ENCODE data around the gene ADCYAP1.

Gene ADCYAP1

GRCh38 chr18:934518-935133 is 30.0 kb downstream of the ADCYAP1 start:
- no peaks in the 10 kb centered on the region for H3K9me3 ChIP-seq (ENCODE audit: control insufficient read depth, insufficient read depth, low read depth, low read length)
- no peak overlapping the region for H3K27ac ChIP-seq (ENCODE audit: extremely low read depth, low read depth, low read length)
- no peak overlapping the region for H3K4me3 ChIP-seq (ENCODE audit: low read depth, low read length)
- no peaks in the 10 kb centered on the region for H3K36me3 ChIP-seq (ENCODE audit: control insufficient read depth in 2 of 2, insufficient read depth in 1 of 2, low read length in 2 of 2)
- no peaks in the 10 kb centered on the region for H3K4me1 ChIP-seq (ENCODE audit: control insufficient read depth, insufficient read depth, low read length)
- no peak for TF ChIP-seq ZSCAN16 (tag by site-specific recombination; IDR thresholded peaks at IDR 0.05)
- no peak for TF ChIP-seq ZNF221 (tag by site-specific recombination; IDR thresholded peaks at IDR 0.05; ENCODE audit: borderline replicate concordance)
- TF ChIP-seq ZNF10 (tag by site-specific recombination; IDR thresholded peaks at IDR 0.05): no peak
- no peak for TF ChIP-seq ZFHX2 (tag by site-specific recombination; conservative IDR thresholded peaks at IDR 0.05)
- no peak for TF ChIP-seq ZNF664 (tag by site-specific recombination; IDR thresholded peaks at IDR 0.05)
- ChIA-PET CTCF (interaction anchor here (1.1 kb wide), 1 partner anchor 27 kb away, joined by 3 read pairs; no protein-coding TSS in a partner anchor), POLR2A (no interaction called here)

GRCh38 chr18:936941-937340 is 32.3 kb downstream of the ADCYAP1 start:
- TF ChIP-seq ZNF660 (tag by site-specific recombination; IDR thresholded peaks at IDR 0.05) (no peak), PBX3 (CRISPR knock-in tag; IDR thresholded peaks at IDR 0.05) (no peak), ZNF747 (tag by site-specific recombination; IDR thresholded peaks at IDR 0.05) (no peak), ZNF600 (tag by site-specific recombination; IDR thresholded peaks at IDR 0.05) (no peak), ZNF362 (tag by site-specific recombination; IDR thresholded peaks at IDR 0.05) (no peak), TSHZ1 (tag by site-specific recombination; IDR thresholded peaks at IDR 0.05; ENCODE audit: borderline replicate concordance) (no peak), ZNF221 (tag by site-specific recombination; IDR thresholded peaks at IDR 0.05; ENCODE audit: borderline replicate concordance) (no peak)
- Histone ChIP-seq H3K36me3 (ENCODE audit: control insufficient read depth in 2 of 2, insufficient read depth in 1 of 2, low read length in 2 of 2) (no peaks in the 10 kb centered on the region), H3K9me3 (ENCODE audit: control insufficient read depth, insufficient read depth, low read depth, low read length) (no peaks in the 10 kb centered on the region), H3K4me3 (ENCODE audit: low read depth, low read length) (no peak overlapping the region), H3K4me1 (ENCODE audit: control insufficient read depth, insufficient read depth, low read length) (no peaks in the 10 kb centered on the region), H3K27ac (ENCODE audit: extremely low read depth, low read depth, low read length) (no peak overlapping the region)
- POLR2A ChIA-PET: no interaction called here
- CTCF ChIA-PET: interaction anchor here (0.6 kb wide), 1 partner anchor 9 kb away, joined by 3 read pairs; no protein-coding TSS in a partner anchor

- Histone ChIP-seq H3K4me1 (ENCODE audit: control insufficient read depth, insufficient read depth, low read length) (no peaks in the 10 kb centered on the region), H3K9me3 (ENCODE audit: control insufficient read depth, insufficient read depth, low read depth, low read length) (no peaks in the 10 kb centered on the region), H3K27ac (ENCODE audit: extremely low read depth, low read depth, low read length) (no peak overlapping the region), H3K4me3 (ENCODE audit: low read depth, low read length) (no peak overlapping the region), H3K36me3 (ENCODE audit: control insufficient read depth in 2 of 2, insufficient read depth in 1 of 2, low read length in 2 of 2) (no peaks in the 10 kb centered on the region)
- POLR2A ChIA-PET: no interaction called here
- TF ChIP-seq KLF8 (tag by site-specific recombination; IDR thresholded peaks at IDR 0.05) (no peak), GLIS1 (tag by site-specific recombination; IDR thresholded peaks at IDR 0.05) (peak; percentile 34; the same call in 1 of the 2 replicates), ZBTB17 (tag by site-specific recombination; IDR thresholded peaks at IDR 0.05) (no peak), ZNF623 (tag by site-specific recombination; IDR thresholded peaks at IDR 0.05) (no peak), HIC1 (tag by site-specific recombination; IDR thresholded peaks at IDR 0.05) (0 out of 2 replicates have a peak, but pooled peaks have one; percentile 21)
- CTCF ChIA-PET: no interaction called here
Observed at GRCh38 chr18:939166-939565, 34.5 kb downstream of the ADCYAP1 start.
